Urothelium cell line (cell line): Measurements from ENCODE around the gene SLC4A11.
A peak's percentile ranks its signal among the peaks of the same experiment; 100 is the strongest.

Experiments used
- DNase-seq: peaks from one replicate; pipeline ENCODE4 v3.0.0; 2011; ENCODE audit warnings: low spot score, mixed read lengths
- FAIRE-seq: peaks from 2 replicates; lab custom pipeline; 2011; peaks lifted over from hg19 to GRCh38; lab: Jason Lieb, UNC

SLC4A11 gene

GRCh38 chr20:3247638-3248037 is 8.6 kb upstream of the SLC4A11 start:
- DNase-seq (no peak), FAIRE-seq (no peak)

DNA sequence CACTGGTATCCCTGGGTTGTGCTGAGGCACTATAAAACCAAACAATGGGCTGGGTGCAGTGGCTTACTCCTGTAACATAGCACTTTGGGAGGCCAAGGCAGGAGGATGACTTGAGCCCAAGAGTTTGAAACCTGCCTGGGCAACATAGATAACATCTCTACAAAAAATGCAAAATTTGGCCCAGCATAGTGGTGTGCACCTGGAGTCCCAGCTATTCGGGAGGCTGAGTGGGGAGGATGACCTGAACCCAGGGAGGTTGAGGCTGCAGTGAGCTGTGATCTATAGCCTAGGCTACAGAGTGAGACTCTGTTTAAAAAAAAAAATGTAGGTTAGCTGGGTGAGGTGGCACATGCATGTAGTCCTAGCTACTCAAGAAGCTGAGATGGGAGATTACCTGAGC is 7.7 kb upstream of the SLC4A11 start:
- FAIRE-seq, result no peak
- no peak for DNase-seq

DNA sequence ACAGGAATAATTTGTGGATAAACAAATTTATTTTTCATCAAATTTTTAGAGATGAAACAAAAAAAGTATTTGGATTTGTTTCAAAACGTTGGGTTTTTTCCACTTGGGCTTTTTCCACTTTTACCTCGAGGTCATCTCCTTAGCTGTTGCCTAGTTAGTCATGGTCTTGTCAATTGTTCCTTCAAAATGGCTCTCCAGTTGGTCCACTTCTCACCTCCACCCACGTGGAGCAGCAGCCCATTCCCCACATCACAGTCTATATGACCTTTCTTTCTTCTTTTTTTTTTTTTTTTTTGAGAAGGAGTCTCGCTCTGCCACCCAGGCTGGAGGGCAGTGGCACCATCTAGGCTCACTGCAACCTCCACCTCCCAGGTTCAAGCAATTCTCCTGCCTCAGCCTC is 6.7 kb upstream of the SLC4A11 start:
- no peak for FAIRE-seq
- DNase-seq, result no peak

- FAIRE-seq, result no peak
- DNase-seq, result no peak
These were observed 6.2 kb upstream of the SLC4A11 start for GRCh38 chr20:3245156-3245555.

- FAIRE-seq (no peak), DNase-seq (no peak)
These were observed 5.6 kb upstream of the SLC4A11 start for GRCh38 chr20:3244613-3245012.

- FAIRE-seq (no peak), DNase-seq (no peak)
These were observed 4.8 kb upstream of the SLC4A11 start for GRCh38 chr20:3243718-3244358.

DNA sequence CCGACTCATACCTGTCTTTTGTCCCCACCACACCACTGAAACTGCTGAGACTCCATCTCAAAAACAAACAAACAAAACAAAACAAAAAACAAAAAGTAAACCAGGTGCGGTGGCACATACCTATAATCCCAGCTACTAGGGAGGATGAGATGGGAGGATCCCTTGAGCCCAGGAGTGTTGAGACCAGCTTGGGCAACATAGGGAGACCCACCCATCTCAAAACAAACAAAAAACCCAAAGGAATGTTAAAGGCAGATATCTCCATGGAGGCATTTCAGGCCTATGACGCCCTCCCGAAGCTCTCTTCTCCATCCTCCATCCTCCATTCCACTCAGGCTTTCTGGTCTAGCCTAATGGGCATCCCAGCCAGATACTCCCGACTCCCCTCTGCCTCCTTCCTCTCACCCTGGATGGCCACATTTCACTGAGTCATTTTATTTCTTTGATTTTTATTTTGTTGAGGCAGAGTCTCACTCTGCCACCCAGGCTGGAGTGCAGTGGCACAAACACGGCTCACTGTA is 3.2 kb upstream of the SLC4A11 start:
- DNase-seq, result no peak
- FAIRE-seq, result no peak

GRCh38 chr20:3240776-3241363 is 1.9 kb upstream of the SLC4A11 start:
- DNase-seq (no peak), FAIRE-seq (no peak)

- no peak for FAIRE-seq
- DNase-seq, result no peak
These were observed 1.1 kb upstream of the SLC4A11 start for GRCh38 chr20:3239867-3240775.

DNA sequence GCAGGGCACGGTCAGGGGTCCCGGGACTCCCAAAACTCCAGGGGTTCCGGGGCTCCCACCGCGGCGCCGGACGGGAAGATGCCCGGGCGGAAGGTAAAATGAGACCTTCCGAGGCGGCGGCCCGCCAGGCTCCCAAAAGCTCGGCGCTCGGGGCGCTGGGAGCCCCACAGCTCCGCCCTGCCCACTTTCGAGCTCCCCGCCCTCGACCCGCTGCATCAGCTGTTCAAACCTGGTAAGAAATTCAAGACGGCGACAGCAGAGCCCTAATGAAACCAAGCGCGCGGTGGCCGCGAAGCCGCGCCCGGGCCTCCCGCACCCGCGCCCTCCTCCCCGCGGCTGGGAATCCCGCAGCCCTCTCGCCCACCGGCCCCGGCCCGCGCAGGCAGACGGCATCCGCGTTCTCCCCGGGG is 369 bp downstream of the SLC4A11 start:
- FAIRE-seq (no peak), DNase-seq (peak; percentile 62)

GRCh38 chr20:3237958-3238615 is 903 bp downstream of the SLC4A11 start:
- no peak for FAIRE-seq
- no peak for DNase-seq

DNA sequence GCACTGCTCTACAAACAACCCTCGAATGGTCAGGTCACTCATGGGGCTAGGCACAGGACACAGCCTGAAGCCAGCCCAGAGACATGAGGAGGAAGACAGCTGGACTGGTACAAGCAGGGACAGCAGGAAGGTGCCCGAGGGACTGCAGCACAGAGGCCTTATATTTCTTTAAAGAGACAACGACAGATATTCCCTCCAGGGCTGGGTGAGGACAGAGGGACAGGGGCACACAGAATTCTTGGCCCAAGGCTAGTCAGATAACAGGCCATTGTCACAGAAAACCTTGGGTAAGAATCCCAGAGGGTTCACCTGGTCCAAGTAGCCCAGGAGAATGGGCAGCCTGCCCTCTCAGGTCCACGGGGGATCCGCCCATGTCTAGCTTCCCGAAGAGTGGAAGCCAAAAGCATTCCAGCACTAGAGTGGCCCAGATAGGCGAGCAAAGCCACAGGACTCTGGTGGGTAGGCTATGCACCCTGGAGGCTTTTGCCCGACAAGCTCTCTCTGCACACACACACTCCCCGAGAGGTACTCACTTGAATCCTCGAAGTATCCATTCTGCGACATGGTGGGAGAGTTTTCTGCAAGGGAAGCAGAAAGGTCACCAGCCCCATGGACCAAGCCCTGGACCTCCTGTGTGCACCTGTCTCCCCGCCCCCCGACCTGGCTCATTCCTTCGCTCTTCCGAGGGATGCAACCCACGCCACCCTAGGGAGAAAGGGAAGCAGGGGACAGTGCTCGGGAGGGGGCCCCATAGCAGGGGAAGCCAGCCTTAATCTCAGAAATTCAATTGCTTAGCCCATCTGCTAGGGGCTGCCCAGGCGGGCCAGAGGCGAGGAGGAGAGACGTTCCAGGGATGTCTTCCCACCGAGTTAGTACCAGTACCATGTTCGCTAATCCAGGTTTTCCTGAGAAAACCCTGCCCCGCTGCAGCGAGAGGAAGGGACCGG is 1.7 kb downstream of the SLC4A11 start:
- FAIRE-seq (no peak), DNase-seq (no peak)

DNA sequence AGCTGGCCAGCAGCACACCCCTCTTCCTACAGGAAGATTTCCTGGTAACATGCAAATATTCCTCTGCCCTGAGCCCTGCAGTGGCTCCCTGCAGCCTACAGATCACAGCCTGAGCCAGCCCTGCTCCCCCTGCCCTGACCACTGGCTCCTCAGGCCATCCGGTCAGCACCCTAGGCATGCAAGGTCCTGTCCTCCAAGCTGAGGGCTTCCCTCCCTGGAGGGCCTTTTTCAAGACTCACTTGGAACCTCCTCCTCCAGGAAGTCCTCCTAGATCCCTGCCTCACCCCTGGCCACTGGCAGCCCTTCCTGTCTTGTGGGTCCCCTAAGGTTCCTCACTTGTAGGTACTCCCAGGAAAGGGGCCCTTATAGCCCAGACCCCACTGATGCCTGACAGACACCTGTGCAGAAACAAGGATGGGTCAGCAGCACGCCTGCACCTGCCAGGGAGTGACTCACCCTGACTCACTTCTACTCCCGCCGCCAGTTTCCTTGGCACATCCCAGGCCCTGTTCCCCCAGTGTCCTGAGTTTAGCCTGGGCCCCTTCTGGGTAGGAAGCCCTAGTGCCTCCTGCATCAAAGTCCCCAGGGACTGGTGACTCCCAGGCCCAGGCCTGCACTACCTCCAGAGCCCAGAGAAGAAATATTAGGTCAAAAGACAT is 3.2 kb downstream of the SLC4A11 start:
- DNase-seq, result peak; percentile 82
- FAIRE-seq, result peak; percentile 44

- DNase-seq (no peak), FAIRE-seq (no peak)
These were observed 4.9 kb downstream of the SLC4A11 start for GRCh38 chr20:3233991-3234498.

- FAIRE-seq, result no peak
- DNase-seq, result no peak
These were observed 5.6 kb downstream of the SLC4A11 start for GRCh38 chr20:3233131-3233990.

GRCh38 chr20:3231889-3232588 is 7.0 kb downstream of the SLC4A11 start:
- DNase-seq, result no peak
- no peak for FAIRE-seq

DNA sequence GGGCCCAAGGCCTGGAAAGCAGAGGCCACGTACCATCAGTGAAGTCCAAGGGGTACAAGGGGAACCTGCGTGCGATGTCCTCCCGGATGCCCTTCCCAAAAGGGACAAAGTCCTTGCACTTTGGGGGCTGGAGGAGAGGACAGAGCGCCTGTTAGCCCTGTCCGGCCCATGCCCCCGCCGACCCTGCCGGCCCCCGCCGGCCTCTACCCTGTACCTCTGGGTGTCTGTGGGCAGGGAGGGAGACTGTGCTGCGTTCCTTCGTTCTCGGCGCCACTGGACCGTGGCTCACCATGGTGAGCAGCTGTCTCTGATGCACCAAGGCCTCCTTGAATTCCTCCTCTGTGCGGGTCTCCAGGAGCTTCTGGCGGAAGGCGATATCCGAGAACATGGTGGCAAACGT is 7.9 kb downstream of the SLC4A11 start:
- FAIRE-seq (no peak), DNase-seq (no peak)

- FAIRE-seq (no peak), DNase-seq (no peak)
These were observed 9.2 kb downstream of the SLC4A11 start for GRCh38 chr20:3229798-3230197.
